Adipocyte (in vitro differentiated cells): ENCODE measurements around the gene CCDC177.
A peak's percentile ranks its signal among the peaks of the same experiment; 100 is the strongest.

ENCODE experiments used
- DNase-seq: peaks from one replicate; pipeline ENCODE4 v3.0.0-alpha.2; 2015; ENCODE audit warnings: low read depth
- H3K27me3 ChIP-seq: replicated peaks from 2 replicates; pipeline ENCODE4 v1.7.0; 2013; ENCODE audit warnings: mild to moderate bottlenecking, low read length, moderate library complexity; ENCODE audit not compliant: control insufficient read depth, insufficient read depth
- H3K36me3 ChIP-seq: 2 replicates; pipeline ENCODE4 v1.7.0; 2013; ENCODE audit warnings: low read length, mild to moderate bottlenecking, moderate library complexity; ENCODE audit not compliant: control insufficient read depth, insufficient read depth, severe bottlenecking
- H3K4me1 ChIP-seq: 2 replicates; pipeline ENCODE4 v1.7.0; 2013; ENCODE audit warnings: mild to moderate bottlenecking, low read length, moderate library complexity; ENCODE audit not compliant: control insufficient read depth, insufficient read depth
- H3K4me3 ChIP-seq: 2 replicates; pipeline ENCODE4 v1.7.0; 2013; ENCODE audit warnings: mild to moderate bottlenecking, low read length, moderate library complexity
- H3K9ac ChIP-seq: 2 replicates; pipeline ENCODE4 v1.7.0; 2013; ENCODE audit warnings: mild to moderate bottlenecking, low read length, moderate library complexity
- H3K9me3 ChIP-seq: 2 replicates; pipeline ENCODE4 v1.7.0; 2013; ENCODE audit warnings: mild to moderate bottlenecking, low read length, moderate library complexity; ENCODE audit not compliant: control insufficient read depth

CCDC177 gene

GRCh38 chr14:69594846-69595245 is 20.2 kb upstream of the CCDC177 start:
- H3K9ac ChIP-seq: no peak overlapping the region
- H3K27me3 ChIP-seq: no peaks in the 10 kb centered on the region
- H3K4me1 ChIP-seq: peaks cover 13% of the 10 kb centered on the region
- H3K4me3 ChIP-seq: no peak overlapping the region
- H3K9me3 ChIP-seq: no peaks in the 10 kb centered on the region
- peak; percentile 50 for DNase-seq
- no peaks in the 10 kb centered on the region for H3K36me3 ChIP-seq

GRCh38 chr14:69593018-69593677 is 18.5 kb upstream of the CCDC177 start:
- Histone ChIP-seq H3K27me3 (no peaks in the 10 kb centered on the region), H3K9ac (peak overlapping the region; percentile 42), H3K4me3 (peak overlapping the region; percentile 53), H3K4me1 (peaks cover 13% of the 10 kb centered on the region), H3K9me3 (no peaks in the 10 kb centered on the region), H3K36me3 (no peaks in the 10 kb centered on the region)
- peak; percentile 93 for DNase-seq

- no peaks in the 10 kb centered on the region for H3K36me3 ChIP-seq
- DNase-seq: no peak
Measured at GRCh38 chr14:69591317-69591716, 16.6 kb upstream of the CCDC177 start.

GRCh38 chr14:69587389-69587788 is 12.7 kb upstream of the CCDC177 start:
- Histone ChIP-seq H3K4me1 (no peaks in the 10 kb centered on the region), H3K27me3 (no peaks in the 10 kb centered on the region), H3K4me3 (no peak overlapping the region), H3K36me3 (no peaks in the 10 kb centered on the region), H3K9ac (no peak overlapping the region), H3K9me3 (no peaks in the 10 kb centered on the region)
- DNase-seq: no peak

More at GRCh38 chr14:69591317-69591716, 16.6 kb upstream of the CCDC177 start:
- Histone ChIP-seq H3K9me3 (no peaks in the 10 kb centered on the region), H3K4me1 (peaks cover 13% of the 10 kb centered on the region), H3K9ac (no peak overlapping the region), H3K4me3 (no peak overlapping the region), H3K27me3 (no peaks in the 10 kb centered on the region)

GRCh38 chr14:69586404-69586803 is 11.7 kb upstream of the CCDC177 start:
- H3K4me3 ChIP-seq: no peak overlapping the region
- no peaks in the 10 kb centered on the region for H3K36me3 ChIP-seq
- H3K9me3 ChIP-seq: no peaks in the 10 kb centered on the region
- H3K9ac ChIP-seq: no peak overlapping the region
- H3K4me1 ChIP-seq: peaks cover 3% of the 10 kb centered on the region
- H3K27me3 ChIP-seq: no peaks in the 10 kb centered on the region
- peak; percentile 33 for DNase-seq

GRCh38 chr14:69584389-69584788 is 9.7 kb upstream of the CCDC177 start:
- Histone ChIP-seq H3K9ac (no peak overlapping the region), H3K4me1 (peaks cover 13% of the 10 kb centered on the region)

GRCh38 chr14:69582829-69583228 is 8.2 kb upstream of the CCDC177 start:
- H3K9ac ChIP-seq: no peak overlapping the region
- no peaks in the 10 kb centered on the region for H3K27me3 ChIP-seq
- H3K9me3 ChIP-seq: no peaks in the 10 kb centered on the region
- no peaks in the 10 kb centered on the region for H3K36me3 ChIP-seq
- DNase-seq: no peak
- H3K4me1 ChIP-seq: peaks cover 15% of the 10 kb centered on the region
- H3K4me3 ChIP-seq: no peak overlapping the region

More at GRCh38 chr14:69584389-69584788, 9.7 kb upstream of the CCDC177 start:
- H3K4me3 ChIP-seq: no peak overlapping the region
- DNase-seq: no peak
- H3K27me3 ChIP-seq: no peaks in the 10 kb centered on the region
- no peaks in the 10 kb centered on the region for H3K36me3 ChIP-seq
- H3K9me3 ChIP-seq: no peaks in the 10 kb centered on the region

GRCh38 chr14:69582212-69582611 is 7.5 kb upstream of the CCDC177 start:
- DNase-seq: no peak
- H3K9me3 ChIP-seq: no peaks in the 10 kb centered on the region
- H3K36me3 ChIP-seq: no peaks in the 10 kb centered on the region
- no peak overlapping the region for H3K4me3 ChIP-seq
- H3K9ac ChIP-seq: no peak overlapping the region
- H3K4me1 ChIP-seq: peaks cover 15% of the 10 kb centered on the region
- H3K27me3 ChIP-seq: no peaks in the 10 kb centered on the region

GRCh38 chr14:69581316-69581935 is 6.8 kb upstream of the CCDC177 start:
- Histone ChIP-seq H3K4me3 (no peak overlapping the region), H3K9me3 (no peaks in the 10 kb centered on the region), H3K9ac (no peak overlapping the region), H3K36me3 (no peaks in the 10 kb centered on the region), H3K27me3 (peaks cover 2% of the 10 kb centered on the region), H3K4me1 (peaks cover 15% of the 10 kb centered on the region)
- DNase-seq: no peak

- Histone ChIP-seq H3K9me3 (no peaks in the 10 kb centered on the region), H3K4me3 (peak overlapping the region; percentile 8), H3K4me1 (peaks cover 15% of the 10 kb centered on the region), H3K9ac (no peak overlapping the region), H3K36me3 (no peaks in the 10 kb centered on the region), H3K27me3 (peaks cover 9% of the 10 kb centered on the region)
- DNase-seq: peak; percentile 30
Measured at GRCh38 chr14:69580009-69580577, 5.4 kb upstream of the CCDC177 start.

GRCh38 chr14:69579476-69579875 is 4.8 kb upstream of the CCDC177 start:
- no peaks in the 10 kb centered on the region for H3K36me3 ChIP-seq
- H3K27me3 ChIP-seq: peaks cover 15% of the 10 kb centered on the region
- no peak for DNase-seq
- peaks cover 15% of the 10 kb centered on the region for H3K4me1 ChIP-seq
- no peaks in the 10 kb centered on the region for H3K9me3 ChIP-seq
- H3K9ac ChIP-seq: no peak overlapping the region
- H3K4me3 ChIP-seq: peak overlapping the region; percentile 8
